HG03442 (cell line): ENCODE results near the gene MEI1.

Source experiments
- ATAC-seq: cut with Tn5 transposase; IDR thresholded peaks from one replicate; pipeline ENCODE4 v1.9.1; 2021; ENCODE audit warnings: mild to moderate bottlenecking, moderate library complexity; ENCODE audit not compliant: unreplicated experiment

The MEI1 gene

DNA sequence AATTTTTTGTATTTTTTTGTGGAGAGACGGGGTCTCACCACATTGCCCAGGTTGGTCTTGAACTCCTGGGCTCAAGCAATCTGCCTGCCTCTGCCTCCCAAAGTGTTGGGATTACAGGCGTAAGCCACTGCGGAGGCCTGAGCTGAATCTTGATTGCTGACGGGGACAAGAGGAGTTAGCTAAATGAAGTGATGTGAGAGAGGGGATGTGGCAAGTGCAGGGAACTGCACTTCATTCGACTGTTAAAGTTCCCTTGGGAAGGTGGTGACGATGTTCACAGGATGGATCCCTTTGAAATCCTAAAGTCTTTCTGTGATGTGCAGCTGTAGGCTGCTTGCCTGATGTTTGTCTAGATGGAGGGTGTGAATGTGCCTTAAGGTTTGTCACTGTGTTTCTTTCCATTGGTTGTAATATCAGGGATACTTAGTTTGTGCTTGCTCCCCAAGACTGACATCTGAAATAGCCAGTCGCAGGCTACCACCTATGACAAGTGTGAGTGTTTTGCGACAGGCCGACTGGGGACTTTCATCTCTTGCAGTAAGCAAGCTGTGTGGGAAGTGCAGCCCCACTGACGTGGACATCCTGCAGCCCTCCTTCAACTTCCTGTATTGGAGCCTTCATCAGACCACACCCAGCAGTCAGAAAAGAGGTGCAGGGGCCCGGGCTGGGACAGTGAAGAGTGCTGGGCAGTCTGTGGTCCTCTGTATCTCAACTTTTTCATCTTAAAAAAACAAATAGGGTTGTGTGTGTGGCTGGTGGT lies 81.6 kb downstream of the MEI1 start:
- peak; percentile 78 for ATAC-seq

DNA sequence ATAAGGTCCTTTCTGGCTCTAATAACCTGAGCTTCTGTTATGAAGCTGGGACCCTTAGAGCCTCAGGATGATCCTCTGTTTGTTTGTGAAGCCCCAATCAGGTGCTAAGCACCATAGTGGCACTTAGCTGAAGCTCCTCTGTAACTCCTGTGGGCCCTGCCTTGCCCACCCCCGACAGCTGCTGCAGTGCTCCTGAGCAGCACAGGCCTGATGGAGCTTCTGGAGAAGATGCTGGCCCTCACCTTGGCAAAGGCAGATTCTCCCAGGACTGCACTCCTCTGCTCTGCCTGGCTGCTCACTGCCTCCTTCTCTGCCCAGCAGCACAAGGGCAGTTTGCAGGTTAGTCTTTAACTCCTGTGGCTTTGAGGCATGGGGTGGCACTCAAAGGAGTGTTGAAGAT lies 82.2 kb downstream of the MEI1 start:
- peak; percentile 18 for ATAC-seq

DNA sequence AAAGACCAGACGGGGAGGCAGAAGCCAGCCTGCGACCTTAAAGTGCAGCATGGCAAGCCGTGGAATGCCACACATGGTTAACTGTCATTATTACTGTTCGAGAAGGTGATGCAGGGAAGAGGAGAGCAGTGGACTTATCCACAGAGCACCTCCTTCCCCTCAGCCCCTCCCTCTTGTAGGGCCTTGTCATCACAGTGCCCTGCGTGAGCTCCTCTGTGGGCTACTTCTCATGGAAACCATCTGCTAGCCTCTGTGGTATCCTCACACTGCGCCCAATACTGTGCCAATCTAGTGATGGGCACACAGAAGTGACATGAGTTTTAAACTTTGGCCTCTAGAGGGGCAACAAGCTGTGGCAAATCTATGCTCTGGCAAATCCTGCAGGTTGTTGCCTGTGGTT lies 83.0 kb downstream of the MEI1 start:
- ATAC-seq: no peak

DNA sequence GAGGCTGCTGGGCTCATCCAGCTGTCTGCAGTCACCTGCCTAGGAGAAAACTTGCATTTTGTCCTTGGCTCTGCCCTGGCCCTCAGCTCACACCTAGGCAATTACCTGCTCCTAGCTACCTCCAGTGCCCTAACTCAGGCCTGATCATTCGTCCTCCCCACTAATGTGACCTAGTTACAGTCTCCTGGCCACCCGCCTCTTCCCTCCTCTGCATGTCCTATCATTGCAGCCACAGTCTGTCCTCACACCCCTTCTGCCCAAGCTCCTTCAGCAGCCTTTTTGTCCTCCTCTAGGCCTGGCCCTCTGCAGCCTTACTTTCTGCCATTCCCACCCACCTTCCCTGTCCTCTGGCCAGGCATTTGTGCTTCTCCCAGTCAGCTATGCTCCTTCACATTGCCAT lies 83.4 kb downstream of the MEI1 start:
- no peak for ATAC-seq

DNA sequence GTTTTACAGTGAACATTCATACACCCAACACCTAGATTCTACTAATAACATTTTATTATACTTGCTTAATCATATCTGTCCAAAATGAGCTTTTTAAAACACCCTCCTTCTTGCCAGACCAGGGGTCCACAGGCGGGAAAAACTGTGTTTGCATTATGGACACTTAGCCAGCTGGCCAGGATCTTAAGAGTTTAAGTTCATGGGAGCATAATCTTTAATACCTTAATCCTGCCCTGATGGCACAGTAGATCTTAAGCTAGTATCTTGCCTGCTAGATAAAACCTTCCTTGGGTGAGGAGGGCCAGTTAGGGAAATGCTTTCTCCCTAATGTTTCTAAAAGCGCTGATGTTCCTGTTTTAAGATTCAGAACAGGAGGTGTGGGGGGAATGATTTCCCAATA lies 88.0 kb downstream of the MEI1 start:
- no peak for ATAC-seq

DNA sequence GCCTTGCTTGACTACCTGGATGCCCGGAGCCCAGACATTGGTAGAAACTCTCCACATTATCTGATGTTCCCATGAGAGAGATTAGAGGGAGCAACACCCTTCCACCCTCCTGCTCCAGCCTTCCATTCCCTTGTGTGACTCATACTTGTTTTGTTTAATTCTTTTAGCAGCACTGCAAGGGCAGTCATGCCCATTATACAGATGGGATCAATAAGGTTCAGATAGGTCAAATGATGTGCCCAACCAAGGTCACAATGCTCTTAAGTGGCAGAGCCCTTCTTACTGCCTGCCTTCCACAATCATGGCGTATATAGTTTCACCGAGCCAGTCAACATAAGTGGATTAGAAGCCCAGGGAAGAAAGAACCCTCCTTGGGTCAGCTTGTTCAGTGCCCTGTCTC lies 94.6 kb downstream of the MEI1 start:
- ATAC-seq: no peak

DNA sequence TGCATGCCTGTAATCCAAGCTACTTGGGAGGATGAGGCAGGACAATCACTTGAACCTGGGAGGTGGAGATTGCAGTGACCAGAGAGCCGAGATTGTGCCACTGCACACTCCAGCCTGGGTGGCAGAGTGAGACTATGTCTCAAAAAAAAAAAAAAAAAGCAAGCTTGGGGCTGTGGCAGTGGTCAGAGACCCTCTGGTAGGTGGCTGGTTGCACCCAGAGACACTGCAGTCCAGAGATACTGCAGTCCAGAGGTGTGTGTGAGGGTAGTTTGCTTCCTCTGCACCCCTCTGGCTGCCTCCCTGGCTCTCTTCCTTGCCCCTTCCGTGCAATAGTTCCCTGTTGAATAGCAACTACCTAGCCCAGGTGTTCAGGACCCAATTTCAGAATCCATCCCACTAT lies 99.4 kb downstream of the MEI1 start:
- no peak for ATAC-seq

DNA sequence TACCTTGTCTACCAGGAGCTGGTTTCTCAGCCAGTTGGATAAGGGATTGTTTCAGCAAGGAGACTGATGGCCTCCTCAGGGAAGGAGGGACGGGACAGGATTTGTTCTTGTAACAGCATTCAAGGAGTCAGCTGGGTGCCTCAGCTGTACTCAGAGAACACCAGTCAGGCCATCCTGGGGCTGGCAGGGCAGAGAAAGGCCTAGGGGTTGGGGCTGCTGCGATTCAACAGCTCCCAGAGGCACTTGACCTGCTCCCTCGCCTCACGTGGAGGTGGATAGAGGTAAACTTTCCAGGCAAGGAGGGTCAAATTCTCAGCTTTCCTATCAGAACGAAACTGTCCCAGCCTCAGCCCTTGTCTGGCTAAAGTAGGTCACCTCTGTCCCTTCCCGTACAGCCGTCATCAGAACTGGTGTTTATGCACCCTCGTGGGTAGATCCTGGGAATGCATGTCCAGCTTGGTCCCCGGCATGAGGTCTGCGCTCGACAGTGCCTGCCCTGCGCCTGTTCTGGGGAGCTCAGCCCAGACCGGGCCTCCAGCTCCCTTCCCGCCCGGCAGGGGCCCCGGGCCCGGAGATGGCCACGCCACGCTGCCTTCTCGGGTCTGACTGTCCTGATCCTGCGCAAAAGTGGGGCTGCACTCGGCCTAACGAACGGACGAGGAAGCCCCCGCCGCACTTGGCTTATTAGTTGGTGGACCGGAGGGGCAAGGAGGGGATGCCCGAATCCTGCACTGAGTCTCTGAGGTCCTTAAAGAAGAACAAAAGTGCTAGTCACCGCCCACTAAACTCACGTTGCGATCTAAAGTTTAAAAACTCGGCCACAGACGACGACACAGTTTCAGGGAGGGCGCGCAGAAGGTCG lies 100.4 kb downstream of the MEI1 start:
- ATAC-seq: peak; percentile 21

DNA sequence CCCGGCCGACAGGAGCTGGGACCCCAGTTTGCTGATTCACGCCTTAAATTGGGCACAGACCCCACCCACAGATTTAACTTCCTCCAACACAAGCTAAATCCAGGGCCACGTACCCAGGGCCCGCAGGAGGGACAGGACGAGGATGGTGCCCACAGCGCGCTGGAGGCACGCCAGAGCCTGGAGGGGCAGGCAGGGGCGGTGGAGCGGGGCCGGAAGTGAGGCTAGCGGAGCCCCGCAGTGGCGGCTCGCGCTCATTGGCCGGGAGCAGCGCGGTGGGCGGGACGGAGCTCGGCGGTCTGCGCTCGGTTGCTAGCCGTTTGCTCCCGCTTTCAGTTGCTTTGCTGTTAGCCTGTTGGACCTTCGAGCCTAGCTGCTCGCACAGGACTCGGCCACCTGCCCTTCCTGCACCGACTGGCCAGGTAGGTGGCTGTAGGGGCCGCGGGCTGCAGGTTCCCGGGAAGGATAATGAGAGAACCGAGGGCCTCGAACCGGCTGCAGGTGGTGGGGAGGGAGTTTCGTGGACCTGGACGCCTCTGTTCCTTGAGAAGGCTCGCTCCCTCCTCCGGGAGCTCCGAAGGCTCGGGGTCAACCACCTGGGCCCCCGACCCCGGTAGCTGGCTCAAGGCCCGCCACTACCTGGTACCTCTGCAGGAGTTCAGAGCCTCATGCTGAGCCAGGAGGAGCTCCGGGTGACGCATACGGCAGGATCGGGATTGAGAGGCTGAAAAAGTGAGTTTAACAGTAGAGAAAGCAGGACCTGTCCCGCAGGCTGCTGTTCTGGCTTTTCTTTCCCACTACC lies 101.2 kb downstream of the MEI1 start, which contains the start of gene CCDC134:
TSS of gene CCDC134 (plus strand) at position 332 of the 799 bp plus-strand sequence. CDS start 8,212 bp downstream, outside the sequence.
- ATAC-seq: peak; percentile 78

DNA sequence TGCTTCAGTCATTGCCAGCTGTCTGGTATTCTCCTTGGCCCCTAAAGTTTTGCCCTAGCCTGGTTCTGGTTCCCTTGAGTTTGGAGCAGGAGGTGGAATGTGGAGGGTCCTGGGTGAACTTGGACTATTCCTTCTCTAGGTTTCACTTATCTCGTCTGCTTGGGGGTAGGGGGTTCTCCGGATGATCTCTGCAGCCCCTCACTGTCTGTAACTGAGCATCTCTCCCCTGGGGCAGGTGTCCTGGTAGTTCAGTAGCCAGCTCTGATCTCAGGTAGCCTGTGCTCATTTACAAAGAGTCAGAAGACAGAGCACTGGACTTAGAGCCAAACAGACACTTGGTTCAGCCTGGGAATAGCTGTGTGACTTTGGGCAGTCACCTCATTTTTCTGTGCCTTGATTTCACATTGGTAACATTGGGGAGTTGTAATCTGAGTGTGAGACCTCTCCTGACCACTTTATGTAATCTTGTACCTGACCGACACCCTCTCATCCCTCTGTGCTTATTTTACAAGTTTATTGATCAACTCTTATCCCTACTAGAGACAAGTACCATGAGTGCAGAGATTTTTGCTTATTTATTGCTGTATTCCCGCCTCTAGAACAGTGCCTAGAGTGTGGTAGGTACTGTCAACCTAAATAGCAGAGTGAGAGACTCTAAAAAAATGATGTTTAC lies 102.0 kb downstream of the MEI1 start:
- no peak for ATAC-seq

DNA sequence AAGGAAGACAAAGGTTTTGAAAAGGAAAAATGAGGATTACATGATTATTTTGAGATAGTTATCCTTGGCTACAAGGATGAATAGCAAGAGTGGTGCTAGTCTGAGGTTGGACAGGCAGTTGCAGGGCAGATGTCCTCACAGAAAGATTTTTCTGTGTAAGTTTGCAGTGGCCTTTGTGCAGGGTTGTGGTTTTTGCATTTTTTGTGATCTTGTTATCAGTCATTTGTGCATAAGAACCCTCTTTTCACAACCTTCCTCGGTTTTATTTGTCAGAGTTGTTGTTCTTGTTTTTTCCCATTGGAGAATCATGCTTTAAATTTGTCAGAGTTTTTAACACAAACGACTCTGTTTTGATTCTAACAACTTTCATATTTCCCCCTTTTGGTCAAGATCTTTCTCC lies 102.6 kb downstream of the MEI1 start:
- no peak for ATAC-seq

DNA sequence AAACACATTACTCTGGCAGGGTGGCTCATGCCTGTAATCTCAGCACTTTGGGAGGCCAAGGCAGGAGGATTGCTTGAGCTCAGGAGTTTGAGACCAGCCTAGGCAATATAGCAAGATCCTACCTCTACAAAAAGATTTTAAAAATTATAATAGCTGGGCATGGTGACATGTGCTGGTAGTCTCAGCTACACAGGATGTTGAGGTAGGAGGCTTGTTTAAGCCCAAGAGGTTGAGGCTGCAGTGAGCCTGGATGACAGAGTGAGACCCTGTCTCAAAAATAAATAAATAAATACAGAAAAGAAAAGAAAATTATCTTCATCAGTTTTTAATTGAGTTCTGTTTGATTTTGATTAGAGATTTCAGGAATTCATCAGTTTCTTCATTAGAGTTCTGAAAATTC lies 106.3 kb downstream of the MEI1 start:
- ATAC-seq: no peak

DNA sequence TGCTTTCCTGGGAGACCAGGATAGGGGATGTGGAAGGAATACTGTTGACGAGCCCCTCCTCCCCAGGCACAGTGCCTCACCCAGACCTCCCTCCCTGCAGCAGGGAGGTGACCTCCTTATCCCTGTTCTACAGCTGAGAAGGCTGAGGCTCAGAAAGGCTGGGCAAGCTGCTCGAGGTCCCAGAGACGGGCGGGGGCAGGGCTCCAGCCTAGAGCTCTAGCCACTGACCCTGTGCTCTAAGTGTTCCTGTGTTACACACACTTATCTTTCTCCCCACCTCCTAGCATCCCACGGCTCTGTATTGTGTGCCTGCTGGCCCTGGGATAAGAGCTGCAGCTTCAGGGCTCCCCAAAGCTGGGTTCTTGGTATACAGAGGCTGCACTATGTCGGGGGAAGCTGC lies 109.1 kb downstream of the MEI1 start:
- ATAC-seq: no peak

DNA sequence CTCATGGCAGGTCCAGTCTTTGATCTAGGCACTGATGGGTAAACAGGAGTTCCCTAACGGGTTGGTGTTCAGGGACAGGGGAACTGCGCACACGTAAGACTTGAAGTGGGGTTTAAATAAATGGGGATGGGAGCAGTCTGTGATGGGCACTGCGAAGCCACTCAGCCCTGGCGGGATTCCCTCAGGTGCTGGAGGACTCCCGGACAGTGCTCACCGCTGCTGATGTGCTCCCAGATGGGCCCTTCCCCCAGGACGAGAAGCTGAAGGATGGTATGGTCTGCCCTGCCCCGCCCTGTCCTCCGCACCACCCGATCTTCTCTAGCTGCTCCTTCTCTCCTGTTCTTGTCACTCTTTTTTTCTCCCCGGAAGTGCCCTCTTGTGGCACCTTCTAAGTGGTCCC lies 110.7 kb downstream of the MEI1 start:
- no peak for ATAC-seq

DNA sequence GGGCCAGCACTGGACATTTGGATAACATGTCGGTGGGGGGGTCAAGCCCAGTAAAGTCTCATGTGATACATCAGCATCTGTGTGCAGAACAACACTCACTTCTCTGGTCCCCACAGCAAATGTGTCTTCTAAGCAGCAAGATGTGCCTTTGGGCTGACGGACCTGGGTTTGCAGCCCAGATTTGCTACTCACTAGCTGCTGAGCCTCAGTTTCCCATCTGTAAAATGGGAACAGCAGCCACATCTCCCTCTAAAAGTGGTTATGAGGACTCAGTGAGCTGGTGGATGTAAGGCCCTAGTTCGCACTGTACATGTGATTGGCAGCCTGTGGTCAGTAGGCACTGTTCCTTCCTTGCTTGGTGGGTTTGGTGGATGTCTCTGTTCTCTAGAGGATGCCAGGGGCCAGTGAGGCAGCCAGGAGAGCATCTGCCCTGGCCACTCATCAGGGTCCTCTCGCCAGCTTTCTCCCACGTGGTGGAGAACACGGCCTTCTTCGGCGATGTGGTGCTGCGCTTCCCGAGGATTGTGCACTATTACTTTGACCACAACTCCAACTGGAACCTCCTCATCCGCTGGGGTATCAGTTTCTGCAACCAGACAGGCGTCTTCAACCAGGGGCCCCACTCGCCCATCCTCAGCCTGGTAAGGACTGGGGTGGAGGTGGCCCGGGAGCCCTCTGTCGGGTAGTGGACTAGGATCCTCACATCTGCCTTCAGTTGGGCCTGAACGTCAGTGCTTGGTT lies 113.7 kb downstream of the MEI1 start:
- ATAC-seq: no peak

DNA sequence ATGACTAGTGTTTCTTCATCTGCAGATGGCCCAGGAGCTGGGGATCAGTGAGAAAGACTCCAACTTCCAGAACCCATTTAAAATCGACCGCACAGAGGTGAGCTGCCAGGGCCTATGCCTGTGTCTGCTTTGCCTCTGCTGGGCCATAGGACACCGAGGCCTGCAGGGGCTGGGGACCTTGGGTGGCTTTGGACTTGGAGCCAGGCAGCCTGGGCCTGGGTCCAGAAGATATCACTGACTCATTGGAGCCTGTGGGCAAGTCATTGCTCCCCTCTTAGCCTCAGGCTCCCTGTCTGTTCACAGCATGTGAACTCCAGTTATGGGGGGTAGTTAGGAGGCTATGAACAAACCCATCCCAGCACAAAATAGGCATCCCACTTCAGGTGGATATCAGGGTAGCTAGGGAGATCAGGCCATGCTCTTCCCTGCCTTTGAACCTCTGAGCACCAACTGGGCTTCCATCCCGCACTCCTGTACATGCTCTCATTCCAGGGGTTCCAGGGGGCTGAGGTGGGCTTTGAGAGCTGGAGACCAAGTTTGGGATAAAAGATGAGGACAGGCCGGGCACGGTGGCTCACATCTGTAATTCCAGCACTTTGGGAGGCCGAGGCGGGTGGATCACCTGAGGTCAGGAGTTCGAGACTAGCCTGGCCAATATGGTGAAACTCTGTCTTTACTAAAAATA lies 114.6 kb downstream of the MEI1 start:
- ATAC-seq: no peak

DNA sequence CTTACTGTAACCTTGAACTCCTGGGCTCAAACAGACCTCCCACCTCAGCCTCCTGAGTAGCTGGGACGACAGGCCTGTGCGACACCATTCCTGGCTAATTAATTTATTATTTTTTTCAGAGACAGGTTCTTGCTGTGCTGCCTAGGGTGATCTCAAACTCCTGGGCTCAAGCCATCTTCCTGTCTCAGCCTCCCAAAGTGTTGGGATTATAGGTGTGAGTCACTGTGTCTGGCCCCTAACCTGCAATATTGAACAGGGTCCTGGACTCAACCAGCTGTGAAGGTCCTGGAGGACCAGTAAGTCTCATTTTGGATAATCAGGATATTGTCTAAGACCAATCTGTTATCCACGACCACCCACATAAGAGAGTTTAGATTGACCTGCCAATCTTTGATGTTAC lies 116.4 kb downstream of the MEI1 start:
- ATAC-seq: no peak

DNA sequence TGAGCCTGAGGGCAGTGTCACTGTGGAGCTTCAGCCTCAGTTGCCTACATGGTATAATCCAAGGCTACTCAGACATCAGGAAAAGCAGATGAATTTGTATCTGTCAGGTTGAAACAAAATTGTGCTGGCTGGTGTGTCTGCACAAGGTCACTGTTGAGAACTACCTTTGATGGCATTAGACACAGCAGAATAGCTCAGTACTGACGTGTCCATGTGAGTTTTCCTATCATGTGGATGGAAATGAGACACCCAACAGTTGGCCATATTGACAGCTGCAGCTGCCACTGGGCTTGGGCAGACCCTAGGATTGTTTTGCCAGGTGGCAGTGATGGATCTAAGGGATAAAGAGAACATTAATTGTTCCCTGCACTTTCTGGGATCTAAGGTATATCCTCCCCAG lies 116.9 kb downstream of the MEI1 start:
- no peak for ATAC-seq

DNA sequence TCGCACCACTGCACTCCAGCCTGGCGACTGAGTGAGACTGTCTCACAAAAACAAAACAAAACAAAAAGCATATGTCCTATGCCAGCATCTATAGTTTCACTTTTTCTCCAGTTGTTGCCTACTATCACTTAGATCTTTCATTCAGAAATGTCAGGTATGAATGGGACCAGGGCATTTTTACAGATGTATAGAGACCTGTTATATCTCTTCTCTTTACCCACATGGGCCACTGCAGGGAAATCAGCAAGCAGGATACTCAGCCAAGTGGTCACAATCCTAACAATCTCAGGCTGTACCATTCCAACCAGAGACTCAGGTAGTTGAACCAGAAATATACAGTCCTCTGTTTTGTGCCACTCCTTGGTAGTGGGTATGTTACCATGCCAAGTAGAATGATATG lies 117.6 kb downstream of the MEI1 start:
- ATAC-seq: no peak

DNA sequence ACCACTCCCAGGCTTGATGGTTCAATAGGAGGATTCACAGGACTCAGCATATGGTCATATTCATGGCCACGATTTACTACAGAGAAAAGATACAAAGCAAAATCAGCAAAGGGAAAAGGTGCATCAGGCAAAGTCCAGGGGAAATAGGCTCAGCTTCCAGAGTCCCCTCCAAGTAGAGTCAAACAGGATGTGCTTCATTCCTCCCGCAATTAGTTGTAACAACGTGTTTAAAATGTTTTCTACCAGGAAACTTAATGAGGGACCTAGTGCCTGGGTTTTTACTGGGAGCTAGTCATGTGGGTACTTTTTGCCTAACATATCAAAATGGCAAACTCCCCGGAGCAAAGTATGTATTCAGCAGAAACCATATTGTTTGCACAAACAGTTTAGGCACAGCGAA lies 118.7 kb downstream of the MEI1 start:
- ATAC-seq: no peak
